A673 (cell line): ENCODE results near the gene KLHDC3.

ENCODE experiments used
- EZH2 ChIP-seq: fragments of 200-600 bp; sonication (generic); IDR thresholded peaks from 2 replicates; pipeline ENCODE4 v1.6.1; 2017; ENCODE audit warnings: borderline replicate concordance, low read depth, mild to moderate bottlenecking, mixed read lengths, antibody characterized with exemption, low read length; ENCODE audit not compliant: poor library complexity, severe bottlenecking
- TF ChIP-seq, protein P1 (sequence below): fragments of 300-800, 200-600 bp; sonication (generic); conservative IDR thresholded peaks from 2 replicates; pipeline ENCODE4 v1.5.1; 2017; ENCODE audit warnings: low read depth, mild to moderate bottlenecking, antibody characterized with exemption, low read length, moderate library complexity, mixed read lengths

DNA sequence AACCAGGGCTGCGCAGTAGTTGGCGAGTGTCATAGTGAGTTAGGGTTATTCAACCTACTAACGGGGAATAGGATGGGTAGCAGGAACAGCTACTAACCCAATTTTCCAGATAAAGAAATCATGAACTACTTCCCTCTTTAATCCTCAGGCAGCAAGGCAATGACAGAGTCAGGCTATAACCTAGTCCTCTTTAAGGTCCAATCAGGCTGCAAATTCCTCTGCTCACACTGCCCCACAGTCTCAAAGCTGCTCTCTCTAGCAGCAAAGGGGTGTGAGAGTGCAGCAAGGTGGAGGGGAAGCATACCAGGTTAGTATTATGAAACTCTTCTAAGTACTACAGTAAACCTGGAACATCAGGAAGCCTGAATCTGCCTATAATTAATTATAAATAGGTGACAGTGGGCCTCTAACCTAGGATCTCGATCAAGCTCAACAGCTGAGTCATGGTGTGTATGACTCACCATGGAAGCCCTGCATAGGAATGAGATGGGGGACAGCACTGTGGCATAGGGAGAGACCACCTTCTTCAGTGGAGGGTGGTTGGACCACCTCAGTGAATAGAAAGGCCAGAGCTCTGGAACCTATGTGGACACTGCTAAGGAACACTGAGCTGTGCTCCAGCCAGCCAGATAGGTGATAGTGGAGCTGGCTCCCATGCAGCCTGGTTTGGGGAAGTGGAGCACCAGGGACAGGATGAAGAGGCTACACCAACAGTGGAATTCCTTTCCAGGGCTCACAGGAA is 43.0 kb upstream of the KLHDC3 start:
- no peak for TF ChIP-seq EZH2
- TF ChIP-seq, protein P1, sequence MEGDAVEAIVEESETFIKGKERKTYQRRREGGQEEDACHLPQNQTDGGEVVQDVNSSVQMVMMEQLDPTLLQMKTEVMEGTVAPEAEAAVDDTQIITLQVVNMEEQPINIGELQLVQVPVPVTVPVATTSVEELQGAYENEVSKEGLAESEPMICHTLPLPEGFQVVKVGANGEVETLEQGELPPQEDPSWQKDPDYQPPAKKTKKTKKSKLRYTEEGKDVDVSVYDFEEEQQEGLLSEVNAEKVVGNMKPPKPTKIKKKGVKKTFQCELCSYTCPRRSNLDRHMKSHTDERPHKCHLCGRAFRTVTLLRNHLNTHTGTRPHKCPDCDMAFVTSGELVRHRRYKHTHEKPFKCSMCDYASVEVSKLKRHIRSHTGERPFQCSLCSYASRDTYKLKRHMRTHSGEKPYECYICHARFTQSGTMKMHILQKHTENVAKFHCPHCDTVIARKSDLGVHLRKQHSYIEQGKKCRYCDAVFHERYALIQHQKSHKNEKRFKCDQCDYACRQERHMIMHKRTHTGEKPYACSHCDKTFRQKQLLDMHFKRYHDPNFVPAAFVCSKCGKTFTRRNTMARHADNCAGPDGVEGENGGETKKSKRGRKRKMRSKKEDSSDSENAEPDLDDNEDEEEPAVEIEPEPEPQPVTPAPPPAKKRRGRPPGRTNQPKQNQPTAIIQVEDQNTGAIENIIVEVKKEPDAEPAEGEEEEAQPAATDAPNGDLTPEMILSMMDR: no peak
